GM12878 (cell line): ENCODE data around the gene FAM186B. TPM values are rescaled to one million over a fixed set of nuclear protein-coding genes. Genes with fewer than 3 reads are reported as not detected.

Experiments used
- ATAC-seq: fragments of 200-7000 bp; cut with Tn5 transposase; 3 replicates; pipeline ENCODE4 v1.9.1; 2020; ENCODE audit warnings: mild to moderate bottlenecking, moderate library complexity
- BruUV-seq: library from RNA; stranded (reverse); fragments of 400-500 nt; replicated peaks from 2 replicates; lab custom pipeline; 2021; lab: Mats Ljungman, UMichigan
- CTCF ChIA-PET: fragments of 300-600 bp; sonication (Branson Sonifier 250); formaldehyde crosslinking; extraction: SDS; loops from one replicate; lab custom pipeline; 2021; ENCODE audit warnings: inconsistent platforms; lab: Yijun Ruan, JAX
- POLR2A ChIA-PET: fragments of 350-600 bp; formaldehyde crosslinking; extraction: SDS; loops from one replicate; lab custom pipeline; 2021; ENCODE audit warnings: inconsistent platforms; lab: Charles Lee
- RAD21 ChIA-PET: fragments of 300-600 bp; sonication (Branson Sonifier 250); formaldehyde crosslinking; loops from one replicate; lab custom pipeline; 2023; ENCODE audit warnings: antibody characterized with exemption; ENCODE audit not compliant: unreplicated experiment; lab: Charles Lee
- SMC1A ChIA-PET: fragments of 300-600 bp; sonication (Branson Sonifier 250); formaldehyde crosslinking; loops from one replicate; lab custom pipeline; 2023; ENCODE audit not compliant: unreplicated experiment, uncharacterized antibody; lab: Charles Lee
- DNase-seq: peaks from one replicate; pipeline ENCODE4 v3.0.0-alpha.2; 2011; ENCODE audit warnings: low read depth, low spot score
- FAIRE-seq: peaks from 3 replicates; lab custom pipeline; 2011; peaks lifted over from hg19 to GRCh38; lab: Jason Lieb, UNC
- H2AFZ ChIP-seq: 2 replicates; pipeline ENCODE4 v1.6.0; 2011; ENCODE audit warnings: low read depth, low read length, control low read depth; ENCODE audit not compliant: control insufficient read depth
- H3K27ac ChIP-seq: 2 replicates; pipeline ENCODE4 v1.5.1; 2011; ENCODE audit warnings: control low read depth; ENCODE audit not compliant: control insufficient read depth, insufficient read depth
- H3K27me3 ChIP-seq, 2 experiments: replicated peaks in 1 of 2; 2 replicates each; pipeline versions ENCODE4 v1.6.0 to v1.6.1; 2011; ENCODE audit warnings: low read length in 1 of 2; ENCODE audit not compliant: control insufficient read depth in 2 of 2, insufficient read depth in 2 of 2
- H3K36me3 ChIP-seq, 2 experiments: 2 replicates each; pipeline ENCODE4 v1.5.1; 2011; ENCODE audit warnings: low read length in 1 of 2; ENCODE audit not compliant: control insufficient read depth in 2 of 2, insufficient read depth in 2 of 2
- H3K4me1 ChIP-seq: 2 replicates; pipeline ENCODE4 v1.6.1; 2011; ENCODE audit warnings: mild to moderate bottlenecking, low read length, moderate library complexity, mixed read lengths; ENCODE audit not compliant: control insufficient read depth, insufficient read depth
- H3K4me2 ChIP-seq: 2 replicates; pipeline ENCODE4 v1.6.0; 2011; ENCODE audit warnings: control low read depth; ENCODE audit not compliant: control insufficient read depth, insufficient read depth
- H3K4me3 ChIP-seq: fragments of 200-600 bp; sonication (generic); 2 replicates; pipeline ENCODE4 v1.5.1; 2016
- H3K79me2 ChIP-seq: 2 replicates; pipeline ENCODE4 v1.6.0; 2011; ENCODE audit warnings: low read length; ENCODE audit not compliant: control insufficient read depth, insufficient read depth
- H3K9ac ChIP-seq: 2 replicates; pipeline ENCODE4 v1.8.0; 2011; ENCODE audit warnings: low read length, control low read depth, mixed read lengths; ENCODE audit not compliant: control insufficient read depth, insufficient read depth
- H3K9me3 ChIP-seq: replicated peaks from 3 replicates; pipeline ENCODE4 v1.5.1; 2011; ENCODE audit warnings: mild to moderate bottlenecking, low read length; ENCODE audit not compliant: control insufficient read depth, insufficient read depth
- H4K20me1 ChIP-seq: 2 replicates; pipeline ENCODE4 v1.6.0; 2011; ENCODE audit not compliant: control insufficient read depth, insufficient read depth
- CHD2 ChIP-seq: IDR thresholded peaks from 2 replicates; pipeline ENCODE4 v1.6.1; 2011; ENCODE audit warnings: low read depth, low read length, improper control_type of control experiment, borderline replicate concordance
- CUX1 ChIP-seq: IDR thresholded peaks from 2 replicates; pipeline ENCODE4 v1.6.1; 2012; ENCODE audit warnings: improper control_type of control experiment, low read depth, low read length; ENCODE audit not compliant: insufficient replicate concordance
- REST ChIP-seq: IDR thresholded peaks from 2 replicates; pipeline ENCODE4 v1.6.1; 2012; ENCODE audit warnings: mild to moderate bottlenecking, low read depth, low read length
- SMAD5 ChIP-seq: IDR thresholded peaks from 2 replicates; pipeline ENCODE4 v1.6.1; 2016; ENCODE audit warnings: antibody characterized with exemption, low read depth
- ZNF207 ChIP-seq: fragments of 450-650 bp; IDR thresholded peaks from 2 replicates; pipeline ENCODE4 v1.6.1; 2014; ENCODE audit warnings: antibody characterized with exemption, mild to moderate bottlenecking, borderline replicate concordance
- ZNF217 ChIP-seq: fragments of 450-650 bp; IDR thresholded peaks from 2 replicates; pipeline ENCODE4 v1.6.1; 2017; ENCODE audit warnings: antibody characterized with exemption, mild to moderate bottlenecking
- WGBS: methylation state at CpG from one replicate; pipeline ENCODE4 v1.1.6; 2016; ENCODE audit warnings: low lambda C conversion rate; ENCODE audit not compliant: insufficient replicate concordance, insufficient coverage; ENCODE audit errors: missing lambda C conversion rate; 5-methylcytosine and 5-hydroxymethylcytosine counted together
- in situ Hi-C: fragments of 300-500 bp; cut with MboI; formaldehyde crosslinking; loops from 9 replicates; pipeline ENCODE4 v1.14.3; 2018; ENCODE audit warnings: mixed read lengths
- intact Hi-C: fragments of 100-400 bp; cut with micrococcal nuclease; formaldehyde crosslinking; loops from one replicate; pipeline ENCODE4 v1.14.2; 2022; ENCODE audit not compliant: unreplicated experiment
- polyA plus RNA-seq, 11 experiments: library from polyadenylated mRNA; depleted of rRNA in 4 of 11; unstranded in 6 of 11; stranded (reverse) in 5 of 11; fragments of >200 nt; fragmentation: Nextera tagmentation in 4 of 11; fragmentation: Illumina TruSeq in 1 of 11; extraction: Ambion mirVana in 4 of 11; extraction: Trizol in 1 of 11; gene quantifications; 1 replicate in 1 of 11; 2 replicates in 10 of 11; pipeline versions ENCODE4 v1.2.1 to v1.2.3, GENCODE V29; 2011 to 2016; ENCODE audit warnings: inconsistent platforms in 2 of 11, missing spikeins in 2 of 11, low read depth in 1 of 11
- total RNA-seq, 4 experiments: library from RNA; depleted of rRNA in 3 of 4; stranded (reverse); fragments of >200 nt in 3 of 4; fragmentation: Illumina TruSeq in 1 of 4; extraction: Trizol in 1 of 4; gene quantifications; 2 replicates each; pipeline versions ENCODE4 v1.2.1 to v1.2.3, GENCODE V29; 2013 to 2021

Gene FAM186B
- total and polyA plus RNA-seq, 10 of the 15 experiments (the other 5 are each of a cell fraction or from before 2014, with no cell fraction given), result 0.13 to 0.79 (median 0.51) TPM

GRCh38 chr12:49609875-49610154 lies 4.4 kb upstream of the FAM186B start (continued):
- TF ChIP-seq REST (no peak), ZNF217 (no peak)
- TF ChIP-seq, all 136 proteins: peak for 0

DNA sequence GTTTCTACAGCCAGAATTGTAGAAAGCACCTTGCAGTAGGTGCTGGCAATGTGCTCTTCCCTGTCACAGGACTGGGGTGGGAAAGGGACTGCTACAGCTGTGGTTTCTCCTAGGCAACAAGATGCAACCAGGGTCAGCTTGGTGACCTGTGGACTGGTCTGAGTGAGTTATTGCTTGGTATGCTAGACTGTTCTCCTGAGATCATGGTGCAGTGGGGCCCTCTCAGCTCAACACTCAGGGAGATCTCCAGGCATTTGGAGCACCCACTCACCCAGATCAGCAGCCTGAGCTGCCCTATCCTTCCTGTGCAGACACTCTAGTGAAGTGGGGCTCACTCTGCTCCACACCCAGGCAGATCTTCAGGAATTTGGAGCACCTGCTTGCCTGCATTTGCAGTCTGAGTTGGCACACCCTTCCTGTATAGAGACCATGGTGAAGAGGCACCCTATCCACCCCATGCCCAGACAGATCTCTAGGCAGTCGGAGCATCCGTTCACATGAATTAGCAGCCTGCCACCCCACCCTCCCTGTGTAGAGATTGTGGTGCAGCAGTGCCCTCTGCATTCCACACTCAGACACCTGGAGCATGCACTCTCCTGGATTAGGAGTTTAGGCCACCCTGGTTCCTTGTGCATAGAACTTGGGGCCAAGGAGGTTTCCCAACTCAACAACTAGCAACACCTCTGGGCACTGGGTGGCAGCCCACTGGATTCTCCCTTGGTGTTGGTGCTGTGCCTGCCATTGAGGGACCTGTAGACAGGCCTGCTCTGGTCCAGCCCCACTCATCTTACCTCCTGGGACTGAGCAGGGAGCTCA lies 3.8 kb upstream of the FAM186B start:
- FAIRE-seq, result no peak
- 100% methylated on average over 2 of the region's 2 CpGs for WGBS

More for the DNA sequence above, 3.8 kb upstream of the FAM186B start:
- ChIA-PET SMC1A (interaction anchor here (1.0 kb wide), 1 partner anchor 55 kb away, joined by 3 read pairs; no protein-coding TSS in a partner anchor), RAD21 (no interaction called here), POLR2A (no interaction called here), CTCF (no interaction called here)
- no peaks in the 10 kb centered on the region for H4K20me1 ChIP-seq
- no peak overlapping the region for H3K27ac ChIP-seq
- no peaks in the 10 kb centered on the region for H3K36me3 ChIP-seq
- H3K9me3 ChIP-seq, result no peaks in the 10 kb centered on the region; the same call in 2 of the 3 replicates
- no peak overlapping the region for H2AFZ ChIP-seq
- in situ Hi-C loops (no loop called here), intact Hi-C loops (no loop called here)
- DNase-seq (no peak), ATAC-seq (no peak)
- TF ChIP-seq CHD2, result no peak
- no peak for TF ChIP-seq CUX1
- no peak for TF ChIP-seq SMAD5
- TF ChIP-seq ZNF207, result no peak
- H3K4me3 ChIP-seq, result no peak overlapping the region
- no peaks in the 10 kb centered on the region for H3K79me2 ChIP-seq
- H3K27me3 ChIP-seq, result no peaks in the 10 kb centered on the region
- no peaks in the 10 kb centered on the region for H3K4me1 ChIP-seq
- H3K4me2 ChIP-seq, result no peak overlapping the region
- no TSS peak for BruUV-seq
- H3K9ac ChIP-seq, result no peak overlapping the region
